NCI-H2107 treated with DMSO at 0.1 percent for 48 hours (cell line): ENCODE measurements around the gene MARK1.

Experiments used
- DNase-seq: peaks from one replicate; lab custom pipeline; 2025; ENCODE audit not compliant: unreplicated experiment; lab: John Stamatoyannopoulos, UW

The MARK1 gene

DNA sequence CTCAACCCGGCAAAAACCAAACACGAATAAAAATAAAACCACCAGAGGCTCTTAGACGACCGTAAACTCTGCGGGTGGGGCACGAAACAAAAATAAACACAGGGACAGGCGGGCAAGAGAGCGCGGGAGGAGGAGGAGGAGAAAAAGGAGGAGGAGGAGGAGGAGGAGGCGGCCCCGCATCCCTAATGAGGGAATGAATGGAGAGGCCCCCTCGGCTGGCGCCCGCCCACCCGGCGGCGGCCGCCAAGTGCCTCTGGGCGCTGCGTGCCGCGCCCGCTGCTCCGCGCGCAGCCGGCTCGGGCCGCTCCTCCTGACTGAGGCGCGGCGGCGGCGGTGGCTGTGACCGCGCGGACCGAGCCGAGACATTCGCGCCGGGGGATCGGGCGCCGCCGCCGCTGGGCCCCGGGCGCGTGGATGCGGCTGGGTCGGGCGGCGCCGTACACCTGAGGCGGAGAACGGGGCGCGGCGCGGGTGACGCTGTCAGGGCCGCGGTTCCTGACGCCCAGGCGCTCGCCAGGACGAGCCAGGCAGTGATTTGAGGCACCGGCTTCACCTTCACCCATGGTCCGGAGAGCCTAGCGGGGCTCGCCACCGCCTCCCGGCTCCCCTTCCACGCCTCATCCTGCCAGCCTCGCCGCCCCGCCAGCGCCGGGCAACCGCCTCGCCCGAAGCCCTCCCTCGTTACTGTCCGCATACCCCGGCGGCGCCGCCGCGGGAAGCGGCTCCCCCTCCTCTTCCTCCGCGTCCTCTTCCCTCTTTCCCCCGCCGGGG, at the start of gene MARK1:
TSS of gene MARK1 (plus strand) at position 229 of the 771 bp plus-strand sequence. CDS start 687 bp downstream, outside the sequence.
- peak; percentile 86 for DNase-seq

GRCh38 chr1:220483700-220484099, 44.2 kb upstream of the MARK1 start:
- DNase-seq: no peak

- DNase-seq: no peak
Measured at GRCh38 chr1:220484135-220484534, 43.8 kb upstream of the MARK1 start.

DNA sequence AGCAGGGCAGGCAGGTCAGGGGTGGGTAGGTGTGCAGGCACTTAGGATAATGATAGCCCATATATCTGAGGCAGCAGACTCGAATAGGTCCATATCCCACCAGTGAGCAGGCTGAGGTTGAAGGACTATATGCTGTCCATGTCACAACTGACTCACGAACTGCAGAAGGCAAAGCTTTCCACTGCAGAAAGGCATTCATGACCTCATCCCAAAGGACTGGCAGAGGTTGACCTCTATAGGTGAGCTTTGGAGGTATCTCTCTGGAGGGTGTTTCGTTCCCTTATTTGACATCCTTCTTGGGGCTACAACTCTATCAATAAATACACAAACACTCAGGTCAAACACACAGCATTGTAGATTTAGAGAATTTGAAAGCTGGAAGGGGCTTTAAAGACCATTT, 42.8 kb upstream of the MARK1 start:
- no peak for DNase-seq

DNA sequence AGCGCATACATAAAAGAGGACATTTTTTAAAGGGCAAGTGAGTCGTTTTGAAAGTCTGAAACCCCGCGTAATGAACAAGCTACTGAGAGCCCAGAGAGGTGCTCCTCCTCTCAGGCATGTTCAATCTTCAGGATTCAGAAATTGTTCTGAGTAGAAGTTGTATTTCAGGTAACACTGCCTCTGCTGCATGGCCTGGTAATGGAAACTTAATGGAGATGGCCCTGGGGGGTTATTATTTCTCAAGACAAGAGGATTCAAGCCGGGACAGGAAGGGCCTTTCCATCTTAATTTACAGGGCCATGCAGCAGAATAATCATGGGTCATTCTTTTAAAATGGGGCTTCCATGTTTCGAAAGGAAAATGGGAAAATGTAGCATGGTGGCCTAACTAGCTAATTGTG, 42.1 kb upstream of the MARK1 start:
- DNase-seq: no peak

GRCh38 chr1:220487297-220487820, 40.6 kb upstream of the MARK1 start:
- peak; percentile 97 for DNase-seq

GRCh38 chr1:220491891-220492290, 36.0 kb upstream of the MARK1 start:
- no peak for DNase-seq

GRCh38 chr1:220497220-220497947, 30.6 kb upstream of the MARK1 start:
- DNase-seq: no peak

DNA sequence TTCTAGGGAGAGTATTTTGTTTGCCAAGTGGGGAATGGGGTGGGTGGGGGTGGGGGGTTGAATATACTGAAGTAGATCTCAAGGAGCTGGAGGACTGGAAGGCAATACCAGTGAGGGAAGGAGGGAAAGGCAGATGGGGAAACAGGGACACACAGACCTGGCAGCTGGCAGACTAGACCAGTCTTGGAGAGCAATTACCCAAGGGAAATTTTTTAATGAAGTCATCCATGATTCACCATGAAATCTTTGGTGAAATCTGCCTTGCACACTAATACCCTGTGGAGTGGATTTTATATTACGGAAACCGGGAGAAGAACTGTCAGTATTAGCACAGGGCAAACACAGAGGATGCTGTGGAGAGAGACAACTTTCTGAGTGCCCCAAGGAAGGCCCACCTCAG, 29.7 kb upstream of the MARK1 start:
- DNase-seq: no peak

DNA sequence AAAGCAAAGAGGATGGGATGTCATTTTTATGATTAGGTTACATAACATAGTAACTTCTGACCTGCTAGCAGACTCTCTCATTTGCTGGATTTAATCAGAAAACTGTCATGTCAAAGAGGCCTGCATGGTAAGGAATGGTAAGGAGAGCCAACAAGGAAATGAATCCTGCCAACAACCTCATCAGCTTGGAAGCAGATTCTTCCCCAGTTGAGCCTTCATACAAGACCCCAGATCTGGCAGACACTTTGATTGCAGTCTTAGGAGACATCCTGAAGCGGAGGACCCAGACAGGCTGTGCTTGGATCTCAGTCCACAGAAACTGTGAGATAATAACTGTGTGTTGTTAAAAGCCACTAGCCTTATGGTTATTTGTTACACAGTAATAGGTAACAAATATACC, 27.6 kb upstream of the MARK1 start:
- DNase-seq: no peak

- DNase-seq: no peak
Measured at GRCh38 chr1:220504329-220504728, 23.6 kb upstream of the MARK1 start.

DNA sequence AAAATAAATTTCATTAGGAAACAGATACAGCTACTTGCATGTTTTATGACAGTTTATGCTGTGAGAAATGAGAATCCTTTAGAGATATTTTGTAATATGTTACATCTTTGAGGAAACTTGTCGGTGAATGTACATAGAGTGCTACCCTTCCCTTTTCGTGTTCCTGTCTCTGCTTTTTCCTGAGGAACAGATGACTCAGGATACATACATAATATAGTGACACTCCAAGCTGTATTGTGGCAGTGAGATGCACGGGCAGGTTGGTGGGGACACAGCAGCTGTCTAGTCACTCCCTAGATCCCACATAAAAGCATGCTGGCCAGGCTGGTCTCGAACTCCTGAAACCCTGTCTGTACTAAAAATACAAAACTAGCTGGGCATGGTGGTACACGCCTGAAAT, 20.9 kb upstream of the MARK1 start:
- no peak for DNase-seq

GRCh38 chr1:220511179-220511578, 16.8 kb upstream of the MARK1 start:
- no peak for DNase-seq

DNA sequence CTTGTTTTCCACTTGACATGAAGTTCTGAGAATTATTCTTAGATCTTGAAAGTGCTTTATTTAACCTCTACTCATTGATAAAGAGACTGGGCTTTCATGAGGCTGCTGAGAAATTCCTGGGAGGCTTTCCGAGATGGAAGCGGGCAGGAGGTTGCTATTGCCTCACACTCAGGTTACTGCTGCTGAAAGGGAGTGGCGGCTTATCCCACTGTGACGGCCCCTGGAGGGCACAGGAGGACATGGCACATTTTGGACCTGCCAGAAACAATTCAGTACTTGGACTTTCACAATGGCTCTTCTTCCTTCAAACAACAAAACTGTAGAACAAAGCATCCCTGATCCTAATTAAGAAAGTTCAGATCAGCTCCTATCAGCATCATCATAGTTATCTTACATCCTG, 16.2 kb upstream of the MARK1 start:
- DNase-seq: no peak

DNA sequence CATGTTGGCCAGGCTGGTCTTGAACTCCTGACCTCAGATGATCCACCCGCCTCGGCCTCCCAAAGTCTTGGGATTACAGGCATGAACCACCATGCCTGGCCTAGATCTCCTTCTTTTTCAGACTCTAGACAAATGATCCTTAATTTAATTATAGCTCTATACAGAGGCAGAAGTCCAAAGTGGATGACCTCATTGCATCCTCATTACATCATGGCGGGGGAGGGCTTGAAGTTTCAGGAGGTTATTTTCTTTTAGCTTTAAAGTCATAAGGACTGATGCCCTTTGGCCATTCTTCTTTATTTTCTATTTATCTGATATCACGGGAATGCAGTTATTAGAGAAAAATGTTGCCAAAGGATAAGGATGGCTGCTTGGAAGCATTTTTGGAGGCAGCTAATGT, 14.1 kb upstream of the MARK1 start:
- DNase-seq: no peak

DNA sequence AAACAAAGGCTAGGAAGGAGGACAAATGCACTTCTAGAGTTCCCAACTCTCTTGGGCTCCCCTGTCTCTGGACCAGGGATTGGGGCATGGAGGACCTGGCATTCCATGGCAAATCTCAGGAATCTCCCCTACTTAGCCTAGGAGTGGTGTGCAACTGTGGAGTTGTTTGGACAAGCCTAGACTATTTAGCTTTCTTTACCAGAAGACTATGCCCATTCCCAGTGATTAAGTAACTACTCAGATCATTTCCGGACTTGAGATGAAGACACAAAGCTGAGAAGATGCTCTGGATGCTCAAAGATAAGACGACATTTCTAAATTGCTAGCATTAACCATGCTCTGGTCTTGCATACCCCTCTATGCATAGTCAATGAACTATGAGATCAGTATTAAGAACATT, 13.7 kb upstream of the MARK1 start:
- no peak for DNase-seq

GRCh38 chr1:220516014-220516721, 11.8 kb upstream of the MARK1 start:
- no peak for DNase-seq

- no peak for DNase-seq
Measured at GRCh38 chr1:220516722-220517042, 11.3 kb upstream of the MARK1 start.

DNA sequence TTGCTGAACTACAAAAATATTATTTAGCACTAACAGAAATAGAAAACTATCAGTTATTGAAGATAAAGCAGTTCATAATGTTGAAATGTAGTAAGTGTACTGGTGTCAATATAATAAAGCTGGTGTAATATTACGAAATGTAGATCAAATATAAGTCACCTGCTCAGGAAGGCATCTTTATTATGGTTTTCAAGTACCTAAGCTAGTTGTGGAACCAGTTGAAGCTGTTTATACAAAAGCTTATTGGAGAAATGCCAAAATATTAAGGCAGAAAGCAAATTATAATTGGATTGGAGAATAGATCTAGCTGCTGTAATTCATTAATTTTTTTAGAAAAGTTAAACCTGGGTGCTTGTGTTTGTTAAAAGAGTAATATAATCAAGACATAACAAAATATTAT, 6.2 kb upstream of the MARK1 start:
- peak; percentile 95 for DNase-seq

GRCh38 chr1:220526294-220526693, 1.6 kb upstream of the MARK1 start:
- no peak for DNase-seq

- peak; percentile 85 for DNase-seq
Measured at GRCh38 chr1:220527279-220527907, 543 bp upstream of the MARK1 start.
